ENCODE data around the gene PDE5A.

Gene PDE5A

DNA sequence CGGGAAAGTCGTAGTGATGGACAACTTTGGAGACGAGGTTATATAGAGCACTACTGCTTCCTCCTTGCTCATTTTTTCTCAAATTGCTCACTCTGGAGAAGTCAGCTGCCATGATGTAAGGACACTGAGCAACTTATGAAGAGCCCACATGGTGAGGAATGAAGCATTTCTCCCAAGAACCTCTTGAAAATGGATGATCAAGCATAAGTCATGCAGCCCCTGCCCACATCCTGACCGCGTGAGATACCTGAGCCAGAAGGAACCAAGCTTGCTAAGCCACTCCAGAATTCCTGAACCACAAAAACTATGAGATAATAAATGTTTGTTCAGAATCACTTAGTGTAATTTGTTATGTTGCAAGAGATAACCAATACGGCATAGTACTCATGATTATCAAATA lies 42.8 kb downstream of the PDE5A start:
- DNase-seq, result no peak

GRCh38 chr4:119581190-119581873 lies 47.3 kb downstream of the PDE5A start:
- DNase-seq, result no peak

- no peak for DNase-seq
Observed at GRCh38 chr4:119580293-119580692, 48.3 kb downstream of the PDE5A start.

- DNase-seq, result no peak
Observed at GRCh38 chr4:119579823-119580222, 48.8 kb downstream of the PDE5A start.

- no peak for DNase-seq
Observed at GRCh38 chr4:119570401-119570800, 58.2 kb downstream of the PDE5A start.

DNA sequence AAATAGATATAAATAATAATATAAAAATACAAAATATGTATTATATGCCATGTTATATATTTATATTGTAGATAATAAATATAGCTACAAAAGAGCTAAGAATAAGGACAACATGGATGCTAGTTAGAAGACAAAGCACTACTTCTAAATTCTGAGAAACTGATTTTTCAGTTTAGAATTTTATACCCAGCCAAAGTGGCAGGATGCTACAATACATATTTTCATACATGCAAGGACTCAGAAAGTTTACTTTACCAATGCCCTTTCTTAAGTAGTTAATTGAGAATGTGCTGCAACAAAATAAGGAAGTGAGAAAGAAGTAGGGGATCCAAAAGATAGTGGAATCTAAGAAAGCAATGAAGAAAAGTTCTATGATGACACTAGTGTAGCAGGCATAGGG lies 64.5 kb downstream of the PDE5A start:
- DNase-seq, result no peak

DNA sequence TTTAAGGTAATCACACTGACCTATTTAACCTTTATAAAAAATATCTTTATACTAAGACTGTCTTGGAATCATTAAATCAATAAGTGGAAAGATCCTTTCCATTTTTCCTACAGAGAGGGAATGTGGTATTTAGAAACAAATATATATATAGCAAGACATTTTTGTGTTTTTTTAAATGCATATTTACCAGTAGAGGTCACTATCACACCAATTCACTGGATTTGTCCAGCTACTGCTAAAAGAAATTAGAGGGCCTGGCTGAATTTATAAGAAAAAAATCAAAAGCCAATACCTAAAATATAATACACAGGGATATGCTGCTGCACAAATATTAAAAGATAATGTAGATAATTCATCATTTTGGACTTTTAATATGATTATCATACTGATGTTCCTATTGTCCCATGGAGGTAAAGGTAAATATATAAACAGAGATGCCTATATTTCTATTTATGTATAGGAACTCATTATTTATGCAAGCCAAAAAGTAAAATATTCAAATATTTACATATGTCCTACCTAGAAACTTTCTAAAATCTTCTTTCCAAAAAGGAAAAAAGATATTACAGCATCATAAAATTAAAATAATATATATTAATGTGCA lies 69.5 kb downstream of the PDE5A start:
- DNase-seq, result no peak

DNA sequence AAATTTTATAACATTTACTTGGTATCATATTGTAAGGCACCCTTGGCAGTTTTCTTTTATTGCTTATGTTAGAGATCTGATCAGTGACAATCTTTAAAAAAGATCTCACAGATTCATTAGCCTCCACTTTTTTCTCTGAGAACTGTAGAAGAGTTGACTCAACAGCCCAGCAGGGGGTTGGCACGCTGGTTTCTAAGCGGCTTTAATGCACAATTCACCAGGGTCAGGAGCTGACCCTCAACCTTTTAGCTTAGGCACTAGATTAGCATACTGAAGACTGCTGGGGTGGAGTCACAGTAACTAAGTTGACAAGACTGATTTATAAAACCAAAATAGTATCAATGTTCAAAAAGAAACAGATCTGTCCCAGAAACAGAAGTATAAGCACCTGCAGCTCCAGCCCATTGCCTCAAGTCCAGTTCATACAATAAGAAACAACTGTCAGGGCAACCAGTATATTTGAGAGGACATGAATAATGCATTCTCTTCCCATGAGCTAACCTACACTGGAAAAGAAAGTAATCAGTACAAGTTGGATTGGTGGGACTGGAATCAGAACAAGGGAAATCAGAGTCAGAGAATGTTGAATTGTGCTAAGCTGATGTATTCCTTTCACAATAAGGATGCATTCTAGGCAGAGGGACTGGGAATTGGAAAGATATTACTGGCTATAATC lies 77.6 kb downstream of the PDE5A start:
- DNase-seq, result no peak

DNA sequence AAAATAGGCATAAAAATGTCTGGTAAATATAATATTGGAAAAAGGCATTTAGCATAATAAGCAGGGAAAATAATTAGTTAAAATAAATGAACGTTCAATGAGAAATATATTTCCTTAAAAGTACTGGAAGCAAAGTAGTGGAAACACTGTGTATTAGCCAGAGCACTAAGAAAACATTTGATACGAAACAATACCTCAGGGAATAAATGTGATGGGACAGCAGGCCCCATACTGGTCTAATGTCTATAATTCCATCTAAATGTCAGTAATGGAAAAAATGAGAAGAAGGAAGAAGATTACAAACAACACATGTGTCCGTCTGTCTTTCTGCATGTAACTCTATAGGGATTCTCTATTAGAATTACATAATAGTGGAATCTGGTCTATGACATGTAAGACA lies 79.0 kb downstream of the PDE5A start:
- no peak for DNase-seq

GRCh38 chr4:119543779-119544178 lies 84.8 kb downstream of the PDE5A start:
- DNase-seq, result no peak

GRCh38 chr4:119543187-119543586 lies 85.4 kb downstream of the PDE5A start:
- DNase-seq, result no peak

DNA sequence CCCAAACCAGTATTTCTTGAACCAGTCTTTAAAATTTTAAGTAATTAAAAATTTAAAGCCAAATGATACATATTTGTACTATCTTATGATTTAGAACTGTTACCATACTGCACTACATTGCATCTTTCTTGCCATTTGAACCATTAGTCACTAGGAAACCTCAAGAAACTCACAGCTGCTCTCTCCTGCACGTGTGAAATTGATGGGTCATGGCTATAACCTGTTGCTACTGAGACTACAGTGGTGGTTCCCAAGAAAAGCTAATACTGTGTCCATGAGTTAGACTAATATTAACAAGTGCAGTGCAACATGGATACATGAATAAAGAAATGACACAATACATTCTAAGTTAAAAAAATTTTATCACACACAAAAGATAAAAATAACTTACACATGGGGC lies 88.4 kb downstream of the PDE5A start:
- DNase-seq, result no peak

- DNase-seq, result no peak
Observed at GRCh38 chr4:119537586-119537985, 91.0 kb downstream of the PDE5A start.

DNA sequence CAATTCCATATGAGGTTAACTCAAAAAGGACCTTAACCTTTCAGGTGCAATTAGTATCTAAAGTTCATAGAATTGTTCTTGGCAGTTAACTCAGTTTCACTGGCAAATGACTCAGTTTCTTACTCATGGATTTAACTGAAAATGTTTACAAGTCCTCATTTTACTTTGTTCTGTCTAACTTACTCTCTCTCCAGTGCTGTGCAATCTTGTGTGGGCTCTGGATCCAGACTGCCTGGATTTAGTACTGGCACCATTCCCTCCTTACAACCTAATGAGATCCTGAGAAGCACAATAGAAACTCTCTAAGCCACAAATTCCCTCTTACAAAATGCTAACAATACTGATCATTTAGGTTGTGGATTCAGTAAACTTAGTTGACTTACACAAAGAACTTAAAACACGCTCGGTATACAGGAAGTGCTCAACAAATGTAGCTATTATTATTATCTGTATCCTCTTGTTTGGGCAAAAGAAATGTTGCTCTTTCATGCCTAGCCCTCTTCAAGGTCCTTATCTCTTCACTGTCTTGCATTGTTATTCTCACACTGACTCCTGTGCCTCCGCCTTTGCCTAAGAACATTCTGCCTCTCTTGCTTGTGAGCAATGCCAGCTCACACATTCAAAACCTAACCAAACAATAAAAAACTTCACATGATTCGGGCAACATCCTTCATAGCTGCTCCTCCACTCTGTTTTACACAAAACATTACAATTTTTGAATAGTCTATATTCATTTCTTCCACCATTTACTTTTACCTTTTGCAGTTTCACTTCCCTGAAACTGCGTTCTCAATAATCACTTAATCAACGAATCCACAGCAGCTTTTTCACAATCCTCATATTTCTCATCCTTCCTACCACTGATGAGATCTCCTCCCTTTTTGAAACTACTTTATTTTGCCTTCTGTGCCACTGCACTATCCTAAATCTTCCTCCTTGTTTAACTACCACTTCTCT lies 91.8 kb downstream of the PDE5A start:
- no peak for DNase-seq

DNA sequence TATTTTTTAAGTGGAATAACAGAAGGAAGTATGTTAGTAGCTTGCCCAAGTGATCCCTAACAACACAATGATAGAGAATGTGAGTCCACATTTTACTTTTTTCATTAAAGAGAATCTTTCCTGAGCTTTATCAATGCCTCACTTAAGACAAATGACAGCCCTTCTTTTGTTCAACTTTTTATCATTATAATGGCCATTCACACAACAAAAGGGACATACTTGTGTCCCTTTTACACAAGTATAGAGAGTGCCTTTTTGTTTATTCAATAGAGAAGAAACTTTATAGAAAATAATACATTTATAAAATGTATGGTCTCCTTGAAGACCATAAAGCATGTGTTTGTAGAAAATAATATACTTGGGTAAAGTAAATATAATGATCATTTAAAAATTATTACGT lies 96.3 kb downstream of the PDE5A start:
- no peak for DNase-seq

DNA sequence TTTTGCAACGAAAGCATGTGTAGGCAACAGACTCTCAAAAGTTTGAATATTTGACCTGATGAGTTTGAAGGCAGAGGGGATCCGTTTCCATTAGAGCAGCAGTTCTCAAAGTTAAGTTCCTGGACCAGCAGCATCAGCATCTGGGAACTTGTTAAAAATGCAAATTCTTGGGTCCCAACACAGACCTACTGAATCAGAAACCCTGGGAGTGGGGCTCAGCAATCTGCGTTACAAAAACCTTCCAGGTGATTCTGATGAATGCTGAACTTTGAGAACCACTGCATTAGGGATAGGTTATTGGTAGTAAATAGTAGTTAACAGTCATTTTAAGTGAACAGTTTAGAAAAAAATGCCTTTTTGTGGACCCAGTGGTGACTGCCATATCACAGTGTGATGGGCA lies 98.8 kb downstream of the PDE5A start:
- DNase-seq, result no peak

DNA sequence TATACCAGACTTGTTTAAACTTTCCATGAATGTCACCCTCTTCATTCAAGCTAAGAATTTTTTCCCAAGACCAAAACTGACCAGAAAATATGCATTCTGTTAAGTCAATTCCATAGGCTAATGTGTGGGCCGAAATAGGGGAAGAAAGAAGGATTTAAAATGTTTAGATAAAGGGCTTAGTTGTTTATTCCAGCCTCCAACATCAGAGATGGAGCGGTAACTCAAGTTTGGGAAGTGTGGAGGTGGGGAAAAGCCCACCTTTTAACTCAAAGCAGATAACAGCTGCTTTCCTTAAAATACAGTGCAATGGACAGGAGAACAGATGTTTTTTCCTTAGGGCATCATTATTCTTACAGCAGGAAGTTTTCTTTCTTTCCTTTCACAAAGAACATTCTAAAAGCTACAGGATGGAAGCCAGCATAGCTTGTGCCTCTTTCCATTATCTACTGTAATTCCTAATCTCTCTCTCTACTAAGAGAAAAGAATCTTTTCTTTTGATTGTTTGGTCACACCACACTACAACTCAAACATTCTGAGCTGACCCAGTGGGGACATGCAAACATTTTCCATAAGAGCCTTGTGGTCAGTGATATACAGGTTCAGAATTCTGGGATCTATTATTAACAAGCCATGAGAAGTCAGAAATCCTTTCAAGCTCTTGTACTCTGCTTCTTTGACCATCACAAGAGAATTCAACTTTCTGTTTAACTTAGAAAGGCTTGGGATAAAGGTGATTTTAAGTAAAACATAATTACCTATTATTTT lies 101.6 kb downstream of the PDE5A start:
- no peak for DNase-seq

DNA sequence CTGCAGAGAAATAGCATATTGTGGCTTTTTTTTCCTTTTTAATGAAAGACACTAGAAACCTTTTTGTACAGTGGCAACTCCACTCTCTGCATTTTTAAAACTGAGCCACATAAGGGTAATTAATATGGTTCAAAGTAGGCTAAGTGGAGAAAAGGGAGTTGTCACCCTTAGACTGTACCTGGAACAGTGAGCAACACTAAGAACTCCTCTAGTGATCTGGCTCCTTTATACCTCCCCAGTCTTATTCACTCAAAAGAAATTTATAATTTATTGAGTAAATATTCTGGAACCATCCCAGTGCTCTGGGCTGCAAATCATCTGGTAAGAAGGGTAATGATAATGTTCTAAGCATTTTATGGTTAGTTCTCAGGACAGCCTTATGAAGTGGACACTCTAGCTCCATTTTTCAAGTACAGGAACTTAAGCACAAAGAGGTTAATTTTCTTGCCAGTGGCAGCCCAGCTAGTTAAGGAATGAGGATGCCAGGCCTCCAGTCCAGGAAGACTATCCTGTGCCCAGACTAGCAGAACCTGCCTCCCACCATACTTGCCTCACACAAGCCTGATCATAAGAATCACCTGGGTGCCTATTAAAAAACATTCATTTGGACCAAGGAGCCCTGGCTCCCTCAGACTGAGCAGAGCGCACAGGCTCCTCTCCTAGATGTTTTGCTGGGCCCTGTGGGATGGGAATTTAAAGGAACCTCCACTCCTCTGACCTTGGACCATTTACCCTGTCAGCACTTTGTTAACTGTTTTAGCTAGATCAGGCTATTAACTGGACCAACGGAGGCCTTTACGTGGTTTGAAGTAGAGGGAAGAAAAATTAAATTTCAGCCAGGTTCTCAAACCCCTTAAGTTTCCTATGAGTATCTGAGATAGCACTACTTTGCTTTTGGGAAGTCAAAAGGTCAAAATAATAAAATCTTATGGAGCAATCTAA lies 102.6 kb downstream of the PDE5A start:
- no peak for DNase-seq

DNA sequence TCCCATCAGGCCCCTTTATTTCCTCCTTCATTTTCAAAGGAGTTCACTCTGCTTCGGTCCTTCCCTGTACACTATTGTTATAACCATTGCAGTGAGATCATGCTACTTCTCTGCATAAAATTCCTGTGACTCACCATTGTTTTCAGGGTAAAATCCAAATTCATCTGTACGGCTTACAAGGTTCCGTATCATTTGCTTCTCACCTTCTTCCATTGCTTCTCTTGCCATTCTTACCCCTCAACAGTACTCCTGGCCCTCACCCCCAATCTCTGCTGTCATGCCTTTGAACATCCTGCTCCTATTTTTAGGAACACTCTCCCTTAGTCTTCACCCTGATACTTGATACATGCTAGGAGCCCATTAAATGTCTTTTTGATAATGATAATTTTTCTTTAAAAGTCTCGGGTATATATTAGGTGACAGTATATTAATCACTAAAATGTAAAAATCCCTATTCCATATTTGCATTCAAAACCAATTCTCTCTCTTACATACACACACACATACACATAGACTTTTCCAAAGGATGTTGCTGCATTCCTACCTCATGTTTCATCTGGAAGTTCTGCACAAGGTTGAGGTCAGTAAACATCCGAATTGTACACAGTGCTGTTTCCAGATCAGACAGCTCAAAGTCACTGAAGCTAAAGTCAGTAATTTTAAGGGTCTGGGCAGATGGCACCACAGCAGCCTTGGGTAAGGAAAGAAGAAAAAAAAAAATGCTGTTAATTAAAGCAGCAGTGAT lies 103.4 kb downstream of the PDE5A start:
- no peak for DNase-seq

Data from hypothalamus (tissue), 51 donors.